Measurements from ENCODE around the gene MATK. TPM values are rescaled to one million over a fixed set of nuclear protein-coding genes. Genes with fewer than 3 reads are reported as not detected.

The MATK gene
- total and polyA plus RNA-seq, 2 donors from 2014 or later: 2.7 to 4.2 TPM

GRCh38 chr19:3782903-3783302, 3.3 kb downstream of the MATK start:
- H3K4me3 ChIP-seq (ENCODE audit: low read length in 3 of 3): no peak overlapping the region
- H3K27me3 ChIP-seq (ENCODE audit: control insufficient read depth, insufficient read depth, low read length): peaks cover 2% of the 10 kb centered on the region
- H3K9ac ChIP-seq (ENCODE audit: low read length in 3 of 3): no peak overlapping the region
- H3K4me1 ChIP-seq (ENCODE audit: control insufficient read depth in 2 of 3, insufficient read depth in 2 of 3, low read depth in 1 of 3, low read length in 3 of 3): no peaks in the 10 kb centered on the region
- TF ChIP-seq, protein P1, sequence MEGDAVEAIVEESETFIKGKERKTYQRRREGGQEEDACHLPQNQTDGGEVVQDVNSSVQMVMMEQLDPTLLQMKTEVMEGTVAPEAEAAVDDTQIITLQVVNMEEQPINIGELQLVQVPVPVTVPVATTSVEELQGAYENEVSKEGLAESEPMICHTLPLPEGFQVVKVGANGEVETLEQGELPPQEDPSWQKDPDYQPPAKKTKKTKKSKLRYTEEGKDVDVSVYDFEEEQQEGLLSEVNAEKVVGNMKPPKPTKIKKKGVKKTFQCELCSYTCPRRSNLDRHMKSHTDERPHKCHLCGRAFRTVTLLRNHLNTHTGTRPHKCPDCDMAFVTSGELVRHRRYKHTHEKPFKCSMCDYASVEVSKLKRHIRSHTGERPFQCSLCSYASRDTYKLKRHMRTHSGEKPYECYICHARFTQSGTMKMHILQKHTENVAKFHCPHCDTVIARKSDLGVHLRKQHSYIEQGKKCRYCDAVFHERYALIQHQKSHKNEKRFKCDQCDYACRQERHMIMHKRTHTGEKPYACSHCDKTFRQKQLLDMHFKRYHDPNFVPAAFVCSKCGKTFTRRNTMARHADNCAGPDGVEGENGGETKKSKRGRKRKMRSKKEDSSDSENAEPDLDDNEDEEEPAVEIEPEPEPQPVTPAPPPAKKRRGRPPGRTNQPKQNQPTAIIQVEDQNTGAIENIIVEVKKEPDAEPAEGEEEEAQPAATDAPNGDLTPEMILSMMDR (IDR thresholded peaks at IDR 0.05; ENCODE audit: borderline replicate concordance, extremely low read depth, insufficient read depth): no peak
- no peaks in the 10 kb centered on the region for H3K36me3 ChIP-seq (ENCODE audit: control insufficient read depth in 2 of 3, insufficient read depth in 3 of 3, low read length in 3 of 3)
- no peak for FAIRE-seq
- intact Hi-C loops (cut with DNase I): no loop called here
- no peak overlapping the region for H3K27ac ChIP-seq (ENCODE audit: low read depth in 2 of 2, low read length in 2 of 2)
- peaks cover 0 to 14% (median 3%) of the 10 kb centered on the region in 3 donors for H3K9me3 ChIP-seq (ENCODE audit: control insufficient read depth in 2 of 3, insufficient read depth in 1 of 3, low read length in 3 of 3)
- peak in 1 of 5 donors; percentile 58 for DNase-seq

- peaks cover 2% of the 10 kb centered on the region for H3K27me3 ChIP-seq (ENCODE audit: control insufficient read depth, insufficient read depth, low read length)
- H3K27ac ChIP-seq (ENCODE audit: low read depth in 2 of 2, low read length in 2 of 2): no peak overlapping the region
- no peak overlapping the region for H3K4me3 ChIP-seq (ENCODE audit: low read length in 3 of 3)
- DNase-seq: no peak
- no peak for FAIRE-seq
- H3K36me3 ChIP-seq (ENCODE audit: control insufficient read depth in 2 of 3, insufficient read depth in 3 of 3, low read length in 3 of 3): no peaks in the 10 kb centered on the region
- intact Hi-C loops (cut with DNase I): no loop called here
- TF ChIP-seq, protein P1 (IDR thresholded peaks at IDR 0.05; ENCODE audit: borderline replicate concordance, extremely low read depth, insufficient read depth): no peak
- H3K9me3 ChIP-seq (ENCODE audit: control insufficient read depth in 2 of 3, insufficient read depth in 1 of 3, low read length in 3 of 3): peaks cover 0 to 14% (median 3%) of the 10 kb centered on the region in 3 donors
- H3K9ac ChIP-seq (ENCODE audit: low read length in 3 of 3): no peak overlapping the region
- no peaks in the 10 kb centered on the region for H3K4me1 ChIP-seq (ENCODE audit: control insufficient read depth in 2 of 3, insufficient read depth in 2 of 3, low read depth in 1 of 3, low read length in 3 of 3)
Observed at GRCh38 chr19:3782330-3782729, 3.9 kb downstream of the MATK start.

DNA sequence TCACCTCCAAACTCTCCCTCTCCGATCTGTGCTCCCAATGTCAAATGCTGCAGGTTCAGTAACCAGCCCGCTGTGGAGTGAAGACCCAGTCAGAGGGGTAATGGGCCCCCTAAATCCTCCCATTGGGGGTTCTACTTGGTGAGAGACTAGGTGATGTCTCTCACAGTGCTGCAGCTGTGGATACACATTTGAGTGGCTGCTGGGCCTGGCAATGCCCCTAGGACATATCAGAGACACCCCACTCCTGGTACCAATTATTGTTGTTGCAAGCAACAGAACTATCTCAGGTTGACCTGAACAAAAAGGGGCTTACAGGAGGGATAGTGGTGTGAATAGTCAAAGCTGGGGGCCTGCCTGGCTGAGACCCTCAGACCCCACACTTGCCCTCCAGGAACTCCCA, 4.6 kb downstream of the MATK start:
- intact Hi-C loops (cut with DNase I): no loop called here
- Histone ChIP-seq H3K4me3 (ENCODE audit: low read length in 3 of 3) (no peak overlapping the region), H3K27ac (ENCODE audit: low read depth in 2 of 2, low read length in 2 of 2) (no peak overlapping the region), H3K4me1 (ENCODE audit: control insufficient read depth in 2 of 3, insufficient read depth in 2 of 3, low read depth in 1 of 3, low read length in 3 of 3) (no peaks in the 10 kb centered on the region), H3K9ac (ENCODE audit: low read length in 3 of 3) (no peak overlapping the region), H3K36me3 (ENCODE audit: control insufficient read depth in 2 of 3, insufficient read depth in 3 of 3, low read length in 3 of 3) (no peaks in the 10 kb centered on the region), H3K27me3 (ENCODE audit: control insufficient read depth, insufficient read depth, low read length) (peaks cover 2% of the 10 kb centered on the region), H3K9me3 (ENCODE audit: control insufficient read depth in 2 of 3, insufficient read depth in 1 of 3, low read length in 3 of 3) (peaks cover 0 to 14% (median 3%) of the 10 kb centered on the region in 3 donors)
- FAIRE-seq (no peak), DNase-seq (no peak)
- TF ChIP-seq, protein P1 (IDR thresholded peaks at IDR 0.05; ENCODE audit: borderline replicate concordance, extremely low read depth, insufficient read depth): no peak

GRCh38 chr19:3780786-3781304, 5.3 kb downstream of the MATK start:
- FAIRE-seq: no peak
- TF ChIP-seq, protein P1 (IDR thresholded peaks at IDR 0.05; ENCODE audit: borderline replicate concordance, extremely low read depth, insufficient read depth): no peak
- H3K27ac ChIP-seq (ENCODE audit: low read depth in 2 of 2, low read length in 2 of 2): no peak overlapping the region
- H3K4me3 ChIP-seq (ENCODE audit: low read length in 3 of 3): no peak overlapping the region
- no peak for DNase-seq
- no peaks in the 10 kb centered on the region for H3K36me3 ChIP-seq (ENCODE audit: control insufficient read depth in 2 of 3, insufficient read depth in 3 of 3, low read length in 3 of 3)
- no peak overlapping the region for H3K9ac ChIP-seq (ENCODE audit: low read length in 3 of 3)
- intact Hi-C loops (cut with DNase I): no loop called here
- H3K27me3 ChIP-seq (ENCODE audit: control insufficient read depth, insufficient read depth, low read length): peaks cover 2% of the 10 kb centered on the region
- H3K4me1 ChIP-seq (ENCODE audit: control insufficient read depth in 2 of 3, insufficient read depth in 2 of 3, low read depth in 1 of 3, low read length in 3 of 3): no peaks in the 10 kb centered on the region
- H3K9me3 ChIP-seq (ENCODE audit: control insufficient read depth in 2 of 3, insufficient read depth in 1 of 3, low read length in 3 of 3): peaks cover 0 to 14% (median 3%) of the 10 kb centered on the region in 3 donors
